ENCODE measurements around the gene EIF4G3. TPM values are rescaled to one million over a fixed set of nuclear protein-coding genes. Genes with fewer than 3 reads are reported as not detected.
"Not testable (repeated sequence)": the region's sequence is repeated elsewhere in the genome, so short reads cannot be mapped to it uniquely, and the experiment has no call there.

The EIF4G3 gene
- total and polyA plus RNA-seq, 2 donors = 17.0 to 22.1 TPM

DNA sequence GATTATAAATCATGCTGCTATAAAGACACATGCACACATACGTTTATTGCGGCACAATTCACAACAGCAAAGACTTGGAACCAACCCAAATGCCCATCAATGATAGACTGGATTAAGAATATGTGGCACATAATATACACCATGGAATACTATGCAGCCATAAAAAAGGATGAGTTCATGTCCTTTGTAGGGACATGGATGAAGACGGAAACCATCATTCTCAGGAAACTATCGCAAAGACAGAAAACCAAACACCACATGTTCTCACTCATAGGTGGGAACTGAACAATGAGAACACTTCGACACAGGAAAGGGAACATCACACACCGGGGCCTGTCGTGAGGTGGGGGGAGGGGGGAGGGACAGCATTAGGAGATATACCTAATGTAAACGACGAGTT lies 82.4 kb downstream of the EIF4G3 start:
- H3K27me3 ChIP-seq (ENCODE audit: control insufficient read depth in 2 of 2, insufficient read depth in 1 of 2, low read length in 1 of 2); H3K4me1 ChIP-seq (ENCODE audit: control insufficient read depth in 2 of 2, insufficient read depth in 2 of 2, low read length in 2 of 2); H3K36me3 ChIP-seq (ENCODE audit: control insufficient read depth in 2 of 2, insufficient read depth in 2 of 2, low read length in 1 of 2); H3K4me3 ChIP-seq (ENCODE audit: low read length in 2 of 2); DNase-seq (ENCODE audit: low read depth in 6 of 9, low spot score in 9 of 9); H3K9me3 ChIP-seq (ENCODE audit: control insufficient read depth in 2 of 2, insufficient read depth in 1 of 2, low read length in 1 of 2); H3K27ac ChIP-seq (ENCODE audit: low read depth in 1 of 2, low read length in 1 of 2): not testable (repeated sequence)
- WGBS = over 99% methylated on average over 9 of the region's 9 CpGs

DNA sequence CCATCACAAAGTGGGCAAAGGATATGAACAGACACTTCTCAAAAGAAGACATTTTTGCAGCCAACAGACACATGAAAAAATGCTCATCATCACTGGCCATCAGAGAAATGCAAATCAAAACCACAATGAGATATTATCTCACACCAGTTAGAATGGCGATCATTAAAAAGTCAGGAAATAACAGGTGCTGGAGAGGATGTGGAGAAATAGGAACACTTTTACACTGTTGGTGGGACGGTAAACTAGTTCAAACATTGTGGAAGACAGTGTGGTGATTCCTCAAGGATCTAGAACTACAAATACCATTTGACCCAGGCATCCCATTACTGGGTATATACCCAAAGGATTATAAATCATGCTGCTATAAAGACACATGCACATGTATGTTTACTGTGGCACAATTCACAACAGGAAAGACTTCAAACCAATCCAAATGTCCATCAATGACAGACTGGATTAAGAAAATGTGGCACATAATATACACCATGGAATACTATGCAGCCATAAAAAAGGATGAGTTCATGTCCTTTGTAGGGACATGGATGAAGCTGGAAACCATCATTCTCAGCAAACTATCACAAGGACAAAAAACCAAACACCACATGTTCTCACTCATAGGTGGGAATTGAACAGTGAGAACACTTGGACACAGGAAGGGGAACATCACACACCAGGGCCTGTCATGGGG lies 83.3 kb downstream of the EIF4G3 start:
- not testable (repeated sequence) for H3K36me3 ChIP-seq (ENCODE audit: control insufficient read depth in 2 of 2, insufficient read depth in 2 of 2, low read length in 1 of 2); H3K9me3 ChIP-seq (ENCODE audit: control insufficient read depth in 2 of 2, insufficient read depth in 1 of 2, low read length in 1 of 2); H3K27ac ChIP-seq (ENCODE audit: low read depth in 1 of 2, low read length in 1 of 2); DNase-seq (ENCODE audit: low read depth in 6 of 9, low spot score in 9 of 9); H3K4me3 ChIP-seq (ENCODE audit: low read length in 2 of 2); H3K4me1 ChIP-seq (ENCODE audit: control insufficient read depth in 2 of 2, insufficient read depth in 2 of 2, low read length in 2 of 2); H3K27me3 ChIP-seq (ENCODE audit: control insufficient read depth in 2 of 2, insufficient read depth in 1 of 2, low read length in 1 of 2)
- WGBS = 86% methylated on average over 2 of the region's 2 CpGs

DNA sequence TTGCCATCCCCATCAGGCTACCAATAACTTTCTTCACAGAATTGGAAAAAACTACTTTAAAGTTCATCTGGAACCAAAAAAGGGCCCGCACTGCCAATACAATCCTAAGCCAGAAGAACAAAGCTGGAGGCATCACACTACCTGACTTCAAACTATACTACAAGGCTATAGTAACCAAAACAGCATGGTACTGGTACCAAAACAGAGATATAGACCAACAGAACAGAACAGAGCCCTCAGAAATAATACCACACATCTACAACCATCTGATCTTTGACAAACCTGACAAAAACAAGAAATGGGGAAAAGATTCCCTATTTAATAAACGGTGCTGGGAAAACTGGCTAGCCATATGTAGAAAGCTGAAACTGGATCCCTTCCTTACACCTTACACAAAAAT lies 84.2 kb downstream of the EIF4G3 start:
- not testable (repeated sequence) for H3K36me3 ChIP-seq (ENCODE audit: control insufficient read depth in 2 of 2, insufficient read depth in 2 of 2, low read length in 1 of 2); H3K27me3 ChIP-seq (ENCODE audit: control insufficient read depth in 2 of 2, insufficient read depth in 1 of 2, low read length in 1 of 2); DNase-seq (ENCODE audit: low read depth in 6 of 9, low spot score in 9 of 9); H3K27ac ChIP-seq (ENCODE audit: low read depth in 1 of 2, low read length in 1 of 2); H3K9me3 ChIP-seq (ENCODE audit: control insufficient read depth in 2 of 2, insufficient read depth in 1 of 2, low read length in 1 of 2); H3K4me1 ChIP-seq (ENCODE audit: control insufficient read depth in 2 of 2, insufficient read depth in 2 of 2, low read length in 2 of 2); H3K4me3 ChIP-seq (ENCODE audit: low read length in 2 of 2)
- WGBS = 99% methylated on average over 1 of the region's 2 CpGs

DNA sequence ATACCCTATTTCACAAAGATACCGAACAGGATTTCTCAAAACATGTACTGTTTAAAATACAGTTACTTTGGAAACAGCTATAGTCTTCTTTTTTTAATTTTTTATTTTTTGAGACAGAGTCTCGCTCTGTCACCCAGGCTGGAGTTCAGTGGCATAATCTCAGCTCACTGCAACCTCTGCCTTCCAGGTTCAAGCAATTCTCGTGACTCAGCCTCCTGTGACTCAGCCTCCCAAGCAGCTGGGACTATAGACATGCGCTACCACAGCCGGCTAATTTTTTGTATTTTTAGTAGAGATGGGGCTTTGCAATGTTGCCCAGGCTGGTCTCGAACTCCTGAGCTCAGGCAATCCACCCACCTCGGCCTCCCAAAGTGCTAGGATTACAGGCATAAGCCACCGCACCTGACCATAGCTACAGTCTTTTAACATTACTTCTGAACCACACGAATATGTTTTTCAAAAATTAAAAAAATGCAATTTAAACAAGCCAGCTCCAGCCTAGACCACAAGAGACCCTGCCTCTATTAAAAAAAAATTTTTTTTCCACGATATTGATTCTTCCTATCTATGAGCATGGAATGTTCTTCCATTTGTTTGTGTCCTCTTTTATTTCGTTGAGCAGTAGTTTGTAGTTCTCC lies 85.5 kb downstream of the EIF4G3 start:
- WGBS = 90% methylated on average over 11 of the region's 11 CpGs
- not testable (repeated sequence) for DNase-seq (ENCODE audit: low read depth in 6 of 9, low spot score in 9 of 9); H3K4me3 ChIP-seq (ENCODE audit: low read length in 2 of 2); H3K4me1 ChIP-seq (ENCODE audit: control insufficient read depth in 2 of 2, insufficient read depth in 2 of 2, low read length in 2 of 2); H3K27me3 ChIP-seq (ENCODE audit: control insufficient read depth in 2 of 2, insufficient read depth in 1 of 2, low read length in 1 of 2); H3K9me3 ChIP-seq (ENCODE audit: control insufficient read depth in 2 of 2, insufficient read depth in 1 of 2, low read length in 1 of 2); H3K27ac ChIP-seq (ENCODE audit: low read depth in 1 of 2, low read length in 1 of 2)
- H3K36me3 ChIP-seq (ENCODE audit: control insufficient read depth in 2 of 2, insufficient read depth in 2 of 2, low read length in 1 of 2) = peaks cover 0 to 13% of the 10 kb centered on the region in 2 donors

DNA sequence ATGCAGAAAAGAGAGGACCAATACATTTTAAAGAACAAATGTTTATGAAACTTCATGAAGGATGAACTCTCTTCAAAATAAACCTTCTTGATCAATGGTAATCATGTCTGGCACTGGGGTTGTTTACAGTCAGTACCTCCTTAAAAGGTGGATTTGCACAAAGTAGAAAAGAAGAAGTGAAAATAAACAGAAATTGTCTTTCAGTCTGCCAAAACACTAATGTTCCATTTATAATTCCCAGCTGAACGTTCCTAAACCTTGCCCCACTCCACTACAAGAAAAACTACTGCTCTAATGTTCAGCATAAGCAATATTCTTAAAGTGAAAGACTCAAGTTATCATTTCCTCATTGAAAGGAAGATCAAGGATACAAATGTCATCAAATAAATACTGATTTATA lies 86.2 kb downstream of the EIF4G3 start:
- 14% methylated on average over 1 of the region's 1 CpG for WGBS
- Histone ChIP-seq H3K27me3 (ENCODE audit: control insufficient read depth in 2 of 2, insufficient read depth in 1 of 2, low read length in 1 of 2) (no peaks in the 10 kb centered on the region), H3K9me3 (ENCODE audit: control insufficient read depth in 2 of 2, insufficient read depth in 1 of 2, low read length in 1 of 2) (no peaks in the 10 kb centered on the region), H3K27ac (ENCODE audit: low read depth in 1 of 2, low read length in 1 of 2) (no peak overlapping the region), H3K4me3 (ENCODE audit: low read length in 2 of 2) (no peak overlapping the region), H3K36me3 (ENCODE audit: control insufficient read depth in 2 of 2, insufficient read depth in 2 of 2, low read length in 1 of 2) (peaks cover 0 to 13% of the 10 kb centered on the region in 2 donors), H3K4me1 (ENCODE audit: control insufficient read depth in 2 of 2, insufficient read depth in 2 of 2, low read length in 2 of 2) (no peaks in the 10 kb centered on the region)
- DNase-seq (ENCODE audit: low read depth in 6 of 9, low spot score in 9 of 9) = no peak

DNA sequence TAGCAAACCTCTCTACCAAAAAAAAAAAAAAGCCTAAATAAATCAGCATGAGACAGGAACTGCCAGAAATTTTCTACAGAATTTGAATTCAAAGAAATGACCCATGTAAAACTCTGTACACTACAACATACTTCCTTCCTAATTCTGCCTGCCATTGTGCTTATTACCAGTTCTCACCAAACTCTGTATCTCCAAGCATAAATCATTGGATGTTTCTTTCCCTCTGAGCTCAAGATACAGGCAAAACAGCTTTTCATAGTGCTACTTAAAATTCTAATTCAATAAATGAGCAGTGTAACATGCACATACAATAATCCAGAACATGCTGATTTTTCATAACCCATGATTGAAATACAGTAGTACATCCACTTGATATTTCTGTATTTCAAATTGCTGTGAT lies 87.0 kb downstream of the EIF4G3 start:
- Histone ChIP-seq H3K9me3 (ENCODE audit: control insufficient read depth in 2 of 2, insufficient read depth in 1 of 2, low read length in 1 of 2) (no peaks in the 10 kb centered on the region), H3K36me3 (ENCODE audit: control insufficient read depth in 2 of 2, insufficient read depth in 2 of 2, low read length in 1 of 2) (peaks cover 0 to 13% of the 10 kb centered on the region in 2 donors), H3K27ac (ENCODE audit: low read depth in 1 of 2, low read length in 1 of 2) (no peak overlapping the region), H3K4me3 (ENCODE audit: low read length in 2 of 2) (no peak overlapping the region), H3K4me1 (ENCODE audit: control insufficient read depth in 2 of 2, insufficient read depth in 2 of 2, low read length in 2 of 2) (no peaks in the 10 kb centered on the region), H3K27me3 (ENCODE audit: control insufficient read depth in 2 of 2, insufficient read depth in 1 of 2, low read length in 1 of 2) (no peaks in the 10 kb centered on the region)
- no peak for DNase-seq (ENCODE audit: low read depth in 6 of 9, low spot score in 9 of 9)

DNA sequence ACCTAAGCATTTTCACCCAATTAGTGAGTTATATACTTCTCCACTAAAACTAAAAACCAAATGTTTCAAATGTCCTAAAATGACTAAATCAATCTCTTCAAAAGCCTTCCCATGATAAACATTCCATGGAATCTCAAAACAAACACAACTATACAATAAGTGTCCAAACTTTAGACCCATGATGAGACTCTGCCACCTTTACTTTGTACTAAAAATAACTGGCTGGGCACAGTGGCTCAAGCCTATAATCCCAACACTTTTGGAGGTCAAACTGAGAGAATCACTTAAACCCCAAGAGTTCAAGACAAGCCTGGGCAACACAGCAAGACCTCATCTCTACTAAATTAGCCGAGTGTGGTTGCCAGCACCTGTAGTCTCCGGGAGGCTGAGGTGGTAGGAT lies 87.4 kb downstream of the EIF4G3 start:
- Histone ChIP-seq H3K27me3 (ENCODE audit: control insufficient read depth in 2 of 2, insufficient read depth in 1 of 2, low read length in 1 of 2) (no peaks in the 10 kb centered on the region), H3K27ac (ENCODE audit: low read depth in 1 of 2, low read length in 1 of 2) (no peak overlapping the region), H3K36me3 (ENCODE audit: control insufficient read depth in 2 of 2, insufficient read depth in 2 of 2, low read length in 1 of 2) (peaks cover 0 to 13% of the 10 kb centered on the region in 2 donors), H3K9me3 (ENCODE audit: control insufficient read depth in 2 of 2, insufficient read depth in 1 of 2, low read length in 1 of 2) (no peaks in the 10 kb centered on the region), H3K4me1 (ENCODE audit: control insufficient read depth in 2 of 2, insufficient read depth in 2 of 2, low read length in 2 of 2) (no peaks in the 10 kb centered on the region), H3K4me3 (ENCODE audit: low read length in 2 of 2) (no peak overlapping the region)
- WGBS = 67% methylated on average over 2 of the region's 2 CpGs
- no peak for DNase-seq (ENCODE audit: low read depth in 6 of 9, low spot score in 9 of 9)

DNA sequence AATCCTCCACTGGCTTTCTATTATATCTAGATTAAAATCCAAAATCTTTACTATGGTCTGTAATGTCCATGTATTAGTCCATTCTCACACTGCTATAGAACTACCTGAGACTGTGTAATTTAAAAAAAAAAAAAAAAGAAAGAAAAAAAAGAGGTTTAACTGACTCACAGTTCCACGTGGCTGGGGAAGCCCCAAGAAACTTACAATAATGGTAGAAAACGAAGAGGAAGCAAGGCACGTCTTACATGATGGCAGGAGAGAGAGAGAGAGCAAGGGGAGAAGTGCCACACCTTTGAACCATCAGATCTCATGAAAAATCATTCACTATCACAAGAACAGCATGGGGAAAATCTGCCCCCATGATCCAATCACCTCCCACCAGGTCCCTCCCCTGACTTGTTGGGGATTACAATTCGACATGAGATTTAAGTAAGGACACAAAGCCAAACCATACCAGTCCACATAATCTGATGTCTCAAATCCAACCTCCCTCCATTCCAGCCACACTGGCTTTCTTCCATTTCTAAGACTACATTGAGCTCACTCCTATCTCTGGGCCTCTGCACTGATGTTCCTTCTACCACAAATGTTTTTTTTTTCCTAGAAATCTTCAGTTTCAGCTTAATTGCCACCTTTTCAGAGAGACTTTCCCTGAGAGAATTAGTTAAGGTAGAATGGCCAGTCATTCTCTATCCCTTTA lies 92.4 kb downstream of the EIF4G3 start:
- Histone ChIP-seq H3K27ac (ENCODE audit: low read depth in 1 of 2, low read length in 1 of 2) (no peak overlapping the region), H3K9me3 (ENCODE audit: control insufficient read depth in 2 of 2, insufficient read depth in 1 of 2, low read length in 1 of 2) (no peaks in the 10 kb centered on the region), H3K27me3 (ENCODE audit: control insufficient read depth in 2 of 2, insufficient read depth in 1 of 2, low read length in 1 of 2) (no peaks in the 10 kb centered on the region), H3K4me3 (ENCODE audit: low read length in 2 of 2) (no peak overlapping the region), H3K36me3 (ENCODE audit: control insufficient read depth in 2 of 2, insufficient read depth in 2 of 2, low read length in 1 of 2) (peaks cover 7 to 13% of the 10 kb centered on the region in 2 donors), H3K4me1 (ENCODE audit: control insufficient read depth in 2 of 2, insufficient read depth in 2 of 2, low read length in 2 of 2) (no peaks in the 10 kb centered on the region)
- no peak for DNase-seq (ENCODE audit: low read depth in 6 of 9, low spot score in 9 of 9)
- whole genome bisulfite sequencing = 79% methylated on average over 4 of the region's 4 CpGs

DNA sequence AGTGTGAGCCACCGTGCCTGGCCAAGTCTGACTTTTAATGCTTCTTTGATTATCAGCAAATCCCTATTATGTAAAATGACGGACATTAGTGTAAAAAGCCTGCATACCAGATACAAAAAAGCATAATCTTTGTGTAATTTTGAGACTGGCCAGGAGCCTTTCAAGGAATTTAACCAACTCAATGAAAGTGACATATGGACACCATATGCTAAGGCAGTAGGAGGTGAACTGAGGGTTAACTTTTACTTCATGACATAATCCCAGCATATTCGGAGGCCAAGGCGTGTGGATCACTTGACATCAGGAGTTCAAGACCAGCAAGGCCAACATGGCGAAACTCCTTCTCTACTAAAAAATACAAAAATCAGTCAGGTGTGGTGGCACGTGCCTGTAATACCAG lies 94.6 kb downstream of the EIF4G3 start:
- WGBS = 97% methylated on average over 6 of the region's 6 CpGs
- no peak overlapping the region for H3K27ac ChIP-seq (ENCODE audit: low read depth in 1 of 2, low read length in 1 of 2)
- no peak for DNase-seq (ENCODE audit: low read depth in 6 of 9, low spot score in 9 of 9)
- H3K4me1 ChIP-seq (ENCODE audit: control insufficient read depth in 2 of 2, insufficient read depth in 2 of 2, low read length in 2 of 2) = no peaks in the 10 kb centered on the region
- no peaks in the 10 kb centered on the region for H3K9me3 ChIP-seq (ENCODE audit: control insufficient read depth in 2 of 2, insufficient read depth in 1 of 2, low read length in 1 of 2)
- no peaks in the 10 kb centered on the region for H3K27me3 ChIP-seq (ENCODE audit: control insufficient read depth in 2 of 2, insufficient read depth in 1 of 2, low read length in 1 of 2)
- peaks cover 4 to 7% of the 10 kb centered on the region in 2 donors for H3K36me3 ChIP-seq (ENCODE audit: control insufficient read depth in 2 of 2, insufficient read depth in 2 of 2, low read length in 1 of 2)
- no peak overlapping the region for H3K4me3 ChIP-seq (ENCODE audit: low read length in 2 of 2)
